Activated CD4-positive, alpha-beta T cell treated with anti-CD3 and anti-CD28 coated beads for 1 hour (primary cell): ENCODE data around the gene NYAP1.
"Not testable (repeated sequence)": the region's sequence is repeated elsewhere in the genome, so short reads cannot be mapped to it uniquely, and the experiment has no call there.

Experiments used
- DNase-seq: peaks from one replicate; pipeline ENCODE4 v3.0.0-alpha.2; 2020

The NYAP1 gene

DNA sequence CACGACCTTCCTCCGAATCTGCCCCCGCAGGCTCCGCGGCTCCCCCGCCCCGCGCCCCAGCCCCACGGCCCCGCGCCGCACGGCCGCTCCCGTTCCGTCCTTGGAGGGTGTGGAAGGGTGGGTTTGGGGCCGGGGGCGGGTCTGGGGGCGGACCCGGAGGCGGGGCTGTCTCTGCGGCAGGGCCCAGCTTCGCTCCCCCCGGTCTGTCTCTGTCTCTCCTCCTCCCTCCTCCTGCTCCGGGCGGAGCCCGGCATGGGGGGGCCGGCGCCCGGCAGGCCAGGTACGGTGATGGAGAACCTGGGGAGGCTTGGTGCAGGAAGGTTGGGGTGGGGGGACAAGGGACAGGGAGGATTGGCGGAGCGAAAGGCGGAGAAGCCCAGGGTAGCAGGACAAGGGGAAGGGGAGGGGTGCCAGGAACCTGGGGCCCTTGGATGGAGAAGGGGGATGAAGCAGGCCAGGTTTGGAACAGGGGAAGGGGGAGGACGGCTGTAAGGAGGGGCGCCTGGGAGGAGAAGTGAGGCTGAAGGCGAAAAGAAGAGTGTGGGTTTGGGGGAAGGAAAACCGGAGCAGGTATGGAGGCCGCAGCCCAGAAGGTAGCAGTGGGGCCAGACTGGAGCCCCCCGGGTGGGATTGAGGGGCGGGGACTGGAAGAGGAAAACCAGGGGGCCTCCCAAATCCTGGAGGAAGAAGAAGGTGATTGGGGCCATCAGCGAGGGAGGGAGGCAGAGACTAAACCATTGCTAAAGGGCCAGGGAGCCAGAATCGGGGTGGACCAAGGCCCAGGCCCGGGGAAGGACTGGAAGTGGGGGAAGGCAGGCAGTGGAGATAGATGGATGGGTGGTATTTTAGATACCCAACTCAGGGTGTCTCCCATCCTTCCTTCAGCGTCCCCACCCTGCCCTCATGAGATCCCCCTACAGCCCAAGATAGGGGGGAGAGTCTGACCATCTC lies at the start of gene NYAP1:
TSS of gene NYAP1 (plus strand) at position 206 of the 951 bp plus-strand sequence. CDS start 1,385 bp downstream, outside the sequence.
- peak; percentile 39 for DNase-seq

- DNase-seq: no peak
Observed at GRCh38 chr7:100434297-100435144, 49.2 kb upstream of the NYAP1 start.

- DNase-seq: peak; percentile 42
Observed at GRCh38 chr7:100435401-100436304, 48.1 kb upstream of the NYAP1 start.

DNA sequence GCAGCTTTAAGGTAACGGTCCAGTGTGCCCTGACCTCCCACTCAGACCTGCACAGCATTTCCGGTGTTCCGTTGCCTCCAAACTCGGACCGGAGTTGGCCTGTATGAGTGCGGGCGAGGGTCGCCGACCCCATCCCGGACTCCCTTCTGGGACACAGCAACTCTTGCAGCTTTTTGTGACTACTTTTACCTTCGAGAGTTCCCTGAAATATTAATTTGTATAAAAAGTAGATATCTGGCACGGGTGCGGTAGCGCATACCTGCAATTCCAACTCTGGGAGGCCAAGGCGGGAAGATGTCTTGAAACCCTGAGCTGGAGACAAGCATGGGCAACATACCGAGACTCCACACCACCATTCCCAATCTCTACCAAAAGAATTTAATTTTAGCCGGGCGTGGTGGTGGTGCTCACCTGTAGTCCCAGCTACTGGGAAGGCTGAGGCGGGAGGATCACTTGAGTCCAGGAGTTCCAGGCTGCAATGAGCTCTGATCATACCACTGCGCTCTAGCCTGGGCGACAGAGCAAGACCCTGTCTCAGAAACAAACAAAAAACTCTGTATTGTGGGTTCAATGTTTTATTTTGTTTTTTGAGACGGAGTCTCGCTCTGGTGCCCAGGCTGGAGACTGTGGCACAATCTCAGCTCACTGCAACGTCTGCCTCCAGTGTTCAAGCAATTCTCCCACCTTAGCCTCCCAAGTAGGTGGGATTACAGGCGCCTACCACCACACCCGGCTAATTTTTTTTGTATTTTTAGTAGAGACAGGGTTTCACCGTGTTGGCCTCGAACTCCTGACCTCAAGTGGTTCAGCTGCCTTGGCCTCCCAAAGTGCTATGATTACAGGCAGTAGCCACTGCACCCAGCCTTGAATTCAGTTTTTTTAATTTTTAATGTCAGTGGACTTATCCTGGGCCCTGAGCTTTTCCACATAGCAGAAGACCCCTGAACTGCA lies 46.3 kb upstream of the NYAP1 start:
- DNase-seq: no peak

DNA sequence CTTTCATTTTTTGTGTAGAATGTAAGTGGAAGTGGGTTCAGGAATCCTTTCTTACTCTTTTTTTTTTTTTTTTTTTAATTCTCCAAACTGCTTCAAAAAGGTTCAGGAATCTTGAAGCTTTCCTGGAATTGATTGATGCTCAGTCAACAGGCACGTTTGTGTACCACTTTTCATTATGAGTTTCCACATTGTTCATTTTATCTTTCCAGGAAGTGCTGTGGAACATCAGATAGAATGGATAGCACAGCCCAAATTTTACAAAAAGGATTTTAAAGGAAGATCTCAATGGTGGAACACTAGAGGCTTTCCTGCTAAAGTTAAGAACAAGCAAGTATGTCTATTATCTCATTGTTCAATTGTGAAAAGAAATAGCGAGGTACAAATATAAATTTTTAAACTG lies 45.6 kb upstream of the NYAP1 start:
- no peak for DNase-seq

DNA sequence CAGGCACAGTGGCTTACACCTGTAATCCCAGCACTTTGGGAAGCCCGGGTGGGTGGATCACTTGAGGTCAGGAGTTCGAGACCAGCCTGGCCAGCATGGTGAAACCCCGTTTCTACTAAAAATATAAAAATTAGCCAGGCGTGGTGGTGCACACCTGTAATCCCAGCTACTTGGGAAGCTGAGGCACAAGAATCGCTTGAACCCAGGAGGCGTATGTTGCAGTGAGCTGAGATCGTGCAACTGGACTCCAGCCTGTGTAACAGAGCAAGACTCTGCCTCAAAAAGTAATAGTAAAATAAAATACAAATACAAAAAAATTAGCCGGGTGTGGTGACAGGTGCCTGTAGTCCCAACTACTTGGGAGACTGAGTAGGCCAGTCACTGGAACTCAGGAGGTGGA lies 45.0 kb upstream of the NYAP1 start:
- DNase-seq: not testable (repeated sequence)

- not testable (repeated sequence) for DNase-seq
Observed at GRCh38 chr7:100439244-100439643, 44.5 kb upstream of the NYAP1 start.

DNA sequence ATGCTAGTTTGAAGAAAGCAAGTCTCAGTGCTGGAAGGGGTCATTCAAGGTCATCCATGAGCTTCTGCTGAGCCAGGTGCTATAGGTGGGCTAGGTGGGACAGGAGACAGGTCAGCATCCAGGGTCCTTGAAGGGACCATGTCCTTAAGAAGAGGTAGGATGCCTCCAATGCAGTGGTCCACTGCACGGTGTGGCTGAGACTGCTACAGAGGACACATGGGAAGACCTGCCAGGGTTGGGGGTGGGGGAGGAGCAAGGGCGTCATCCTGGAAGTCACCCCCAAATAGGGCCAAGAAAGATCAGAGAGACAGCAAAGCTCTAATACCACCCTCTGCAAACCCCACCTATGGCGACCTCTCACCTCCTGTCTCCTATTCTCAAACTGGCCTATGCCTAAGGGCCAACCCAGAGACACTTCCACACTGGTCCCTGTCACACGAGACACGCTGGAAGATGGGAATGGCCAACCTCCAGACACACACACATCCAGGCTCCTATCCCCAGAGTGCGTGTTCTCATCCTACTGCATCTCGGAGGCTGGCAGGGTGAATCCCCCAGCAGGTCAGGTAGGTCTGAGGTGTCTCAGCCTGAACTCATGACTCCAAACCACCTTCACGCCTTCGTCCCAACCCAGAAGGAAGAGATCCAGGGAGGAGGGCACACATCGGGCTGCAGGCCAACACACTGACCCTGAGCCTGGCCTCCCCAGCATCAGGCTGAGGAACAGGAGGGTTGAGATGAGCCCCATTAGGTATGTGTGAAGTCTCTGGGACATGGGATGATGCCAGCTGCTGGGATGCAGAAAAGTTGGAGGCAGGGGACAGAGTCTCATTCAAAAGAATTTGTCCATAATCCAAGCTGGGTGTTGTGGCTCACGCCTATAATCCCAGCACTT lies 41.8 kb upstream of the NYAP1 start:
- no peak for DNase-seq

GRCh38 chr7:100443096-100443840 lies 40.5 kb upstream of the NYAP1 start:
- no peak for DNase-seq

- no peak for DNase-seq
Observed at GRCh38 chr7:100444311-100445278, 39.1 kb upstream of the NYAP1 start.

DNA sequence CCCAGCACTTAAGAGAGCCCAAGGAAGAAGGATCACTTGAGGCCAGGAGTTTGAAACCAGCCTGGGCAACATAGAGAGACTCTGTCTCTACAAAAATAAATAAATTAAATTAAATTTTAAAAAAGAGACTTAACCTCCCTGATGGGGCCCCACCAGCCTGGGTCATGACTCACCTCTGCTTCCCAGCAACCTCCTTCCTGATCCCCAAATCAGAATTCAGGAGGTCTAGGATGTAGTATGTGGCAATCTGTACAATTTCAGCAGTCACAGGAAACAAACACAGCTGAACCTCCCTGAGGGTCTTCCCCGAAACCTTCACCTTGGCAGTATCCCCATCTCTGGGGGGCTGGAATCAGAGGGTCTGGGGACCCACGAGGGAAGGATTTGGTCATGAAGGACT lies 37.7 kb upstream of the NYAP1 start:
- DNase-seq: no peak

- not testable (repeated sequence) for DNase-seq
Observed at GRCh38 chr7:100447363-100447762, 36.4 kb upstream of the NYAP1 start.

DNA sequence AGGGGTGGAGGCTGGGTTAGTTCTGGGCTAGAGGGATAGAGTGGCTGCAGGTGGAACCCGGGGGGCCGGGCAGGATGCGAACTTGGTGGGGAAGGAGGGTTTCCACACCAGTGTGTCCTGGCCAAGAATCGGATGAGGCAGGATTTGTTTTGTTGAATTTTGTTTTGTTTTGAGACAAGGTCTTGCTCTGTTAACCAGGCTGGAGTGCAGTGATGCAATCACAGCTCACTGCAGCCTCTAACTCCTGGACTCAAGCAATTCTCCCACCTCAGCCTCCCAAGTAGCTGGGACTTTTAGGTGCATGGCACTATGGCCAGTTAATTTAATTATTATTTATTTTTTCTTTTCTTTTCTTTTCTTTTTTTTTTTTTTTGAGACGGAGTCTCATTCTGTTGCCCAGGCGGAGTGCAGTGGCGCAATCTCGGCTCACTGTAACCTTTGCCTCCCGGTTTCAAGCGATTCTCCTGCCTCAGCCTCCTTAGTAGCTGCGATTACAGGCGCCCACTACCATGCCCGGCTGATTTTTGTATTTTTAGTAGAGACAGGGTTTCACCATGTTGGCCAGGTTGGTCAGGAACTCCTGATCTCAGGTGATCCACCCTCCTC lies 34.4 kb upstream of the NYAP1 start:
- DNase-seq: no peak

GRCh38 chr7:100452513-100452912 lies 31.2 kb upstream of the NYAP1 start:
- DNase-seq: no peak

DNA sequence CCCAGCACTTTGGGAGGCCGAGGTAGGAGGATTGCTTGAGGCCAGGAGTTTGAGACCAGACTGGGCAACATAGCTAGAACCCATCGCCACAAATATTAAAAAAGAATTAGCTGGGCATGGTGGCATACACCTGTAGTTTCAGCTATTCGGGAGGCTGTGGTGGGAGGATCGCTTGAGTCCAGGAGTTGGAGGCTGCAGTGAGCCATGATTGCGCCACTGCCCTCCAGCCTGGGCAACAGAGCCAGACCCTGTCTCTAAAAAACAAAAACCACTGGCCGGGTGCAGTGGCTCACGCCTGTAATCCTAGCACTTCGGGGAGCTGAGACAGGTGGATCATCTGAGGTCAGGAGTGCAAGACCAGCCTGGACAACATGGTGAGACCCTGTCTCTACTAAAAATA lies 29.9 kb upstream of the NYAP1 start:
- DNase-seq: not testable (repeated sequence)

DNA sequence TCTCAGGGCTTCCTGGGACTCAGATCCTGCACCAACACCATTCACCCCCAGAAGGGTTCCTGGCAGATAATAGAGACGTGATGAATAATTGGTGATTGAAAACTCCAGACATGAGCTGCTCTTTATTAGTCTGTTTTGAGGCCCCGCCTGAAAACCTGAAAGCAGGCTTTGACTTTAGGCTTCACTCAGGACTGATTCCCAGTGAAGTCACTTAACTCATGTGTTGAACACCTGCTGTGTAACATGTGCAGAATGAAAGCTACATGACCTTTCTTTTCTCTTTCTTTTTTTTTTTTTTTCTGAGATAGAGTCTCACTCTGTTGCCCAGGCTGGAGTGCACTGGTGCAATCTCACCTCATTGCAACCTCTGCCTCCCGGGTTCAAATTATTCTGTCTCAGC lies 28.5 kb upstream of the NYAP1 start:
- no peak for DNase-seq

- no peak for DNase-seq
Observed at GRCh38 chr7:100456562-100456961, 27.2 kb upstream of the NYAP1 start.

DNA sequence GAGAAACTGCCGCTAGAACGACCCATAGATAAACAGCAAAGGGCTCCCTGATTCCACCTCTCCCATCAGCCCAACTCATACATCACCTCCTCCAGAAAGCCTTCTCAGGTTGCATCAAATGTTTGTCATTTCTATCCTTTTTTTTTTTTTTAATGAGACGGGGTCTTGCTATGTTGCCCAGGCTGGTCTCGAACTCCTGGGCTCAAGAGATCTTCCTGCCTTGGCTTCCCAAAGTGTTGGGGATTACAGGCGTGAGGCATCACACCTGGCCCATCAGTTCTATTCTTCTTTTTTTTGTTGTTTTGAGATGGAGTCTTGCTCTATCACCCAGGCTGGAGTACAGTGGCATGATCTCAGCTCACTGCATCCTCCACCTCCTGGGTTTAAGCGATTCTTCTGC lies 26.7 kb upstream of the NYAP1 start:
- DNase-seq: no peak
